HEK293 (cell line): ENCODE results near the gene BTBD16.

ENCODE experiments used
- CTCF ChIA-PET: fragments of 350-600 bp; formaldehyde crosslinking; extraction: SDS; loops from one replicate; lab custom pipeline; 2021; ENCODE audit warnings: antibody characterized with exemption; lab: Yijun Ruan, JAX
- POLR2A ChIA-PET: fragments of 300-600 bp; formaldehyde crosslinking; extraction: SDS; loops from one replicate; lab custom pipeline; 2020; ENCODE audit warnings: antibody characterized with exemption, inconsistent platforms; lab: Yijun Ruan, JAX
- H3K27ac ChIP-seq: fragments of 200-500 bp; sonication (Bioruptor generic); 2 replicates; pipeline ENCODE4 v1.5.1; 2014; ENCODE audit warnings: low read depth, low read length, control low read depth, inconsistent platforms; ENCODE audit errors: extremely low read depth
- H3K36me3 ChIP-seq, 2 experiments: fragments of 200-500 bp in 1 of 2; sonication (Bioruptor generic) in 1 of 2; 1 replicate in 1 of 2; 2 replicates in 1 of 2; pipeline ENCODE4 v1.5.1; 2014 to 2017; ENCODE audit warnings: inconsistent platforms in 2 of 2, low read length in 2 of 2; ENCODE audit not compliant: control insufficient read depth in 2 of 2, insufficient read depth in 1 of 2
- H3K4me1 ChIP-seq: fragments of 200-500 bp; sonication (Bioruptor generic); 2 replicates; pipeline ENCODE4 v1.5.1; 2014; ENCODE audit warnings: mild to moderate bottlenecking, low read length, inconsistent platforms; ENCODE audit not compliant: control insufficient read depth, insufficient read depth
- H3K4me3 ChIP-seq: 2 replicates; pipeline ENCODE4 v1.5.1; 2011; ENCODE audit warnings: low read depth, mild to moderate bottlenecking, control low read depth, low read length, moderate library complexity
- H3K9me3 ChIP-seq: fragments of 200-500 bp; sonication (Bioruptor generic); 2 replicates; pipeline ENCODE4 v1.5.1; 2014; ENCODE audit warnings: low read depth, low read length, inconsistent platforms; ENCODE audit not compliant: control insufficient read depth, insufficient read depth
- ATF2 ChIP-seq: fragments of 450-650 bp; formaldehyde crosslinking; IDR thresholded peaks from 2 replicates; pipeline ENCODE4 v1.5.1; 2016; ENCODE audit warnings: missing biosample characterization, missing genetic modification characterization, low read depth
- INSM2 ChIP-seq: fragments of 450-650 bp; formaldehyde crosslinking; IDR thresholded peaks from 2 replicates; pipeline ENCODE4 v1.5.1; 2016; ENCODE audit warnings: missing biosample characterization, missing genetic modification characterization
- PRDM1 ChIP-seq: fragments of 450-650 bp; formaldehyde crosslinking; IDR thresholded peaks from 2 replicates; pipeline ENCODE4; 2016; ENCODE audit warnings: missing biosample characterization, missing genetic modification characterization
- ZBTB21 ChIP-seq: fragments of 450-650 bp; formaldehyde crosslinking; IDR thresholded peaks from 2 replicates; pipeline ENCODE4 v1.5.1; 2017; ENCODE audit warnings: missing biosample characterization, missing genetic modification characterization
- ZNF23 ChIP-seq: fragments of 450-650 bp; formaldehyde crosslinking; IDR thresholded peaks from 2 replicates; pipeline ENCODE4 v1.5.1; 2016; ENCODE audit warnings: missing biosample characterization, missing genetic modification characterization, borderline replicate concordance
- ZNF266 ChIP-seq: fragments of 450-650 bp; formaldehyde crosslinking; IDR thresholded peaks from 2 replicates; pipeline ENCODE4 v1.5.1; 2016; ENCODE audit warnings: missing biosample characterization, missing genetic modification characterization, low read depth
- ZNF280C ChIP-seq: fragments of 450-650 bp; formaldehyde crosslinking; IDR thresholded peaks from 2 replicates; pipeline ENCODE4 v1.5.1; 2016; ENCODE audit warnings: missing biosample characterization, missing genetic modification characterization
- ZNF416 ChIP-seq: fragments of 450-650 bp; formaldehyde crosslinking; IDR thresholded peaks from 2 replicates; pipeline ENCODE4 v1.5.1; 2016; ENCODE audit warnings: missing biosample characterization, missing genetic modification characterization
- ZNF513 ChIP-seq: fragments of 450-650 bp; IDR thresholded peaks from 2 replicates; pipeline ENCODE4 v1.5.1; 2018; ENCODE audit warnings: missing biosample characterization, missing genetic modification characterization
- ZNF518A ChIP-seq: fragments of 450-650 bp; formaldehyde crosslinking; conservative IDR thresholded peaks from 2 replicates; pipeline ENCODE4 v1.5.1; 2016; ENCODE audit warnings: low read depth, missing biosample characterization, missing genetic modification characterization
- ZNF548 ChIP-seq: fragments of 450-650 bp; formaldehyde crosslinking; IDR thresholded peaks from 2 replicates; pipeline ENCODE4 v1.5.1; 2016; ENCODE audit warnings: missing biosample characterization, missing genetic modification characterization
- ZNF561 ChIP-seq: fragments of 450-650 bp; IDR thresholded peaks from 2 replicates; pipeline ENCODE4 v1.5.1; 2018; ENCODE audit warnings: missing biosample characterization, missing genetic modification characterization, borderline replicate concordance
- ZNF621 ChIP-seq: fragments of 450-650 bp; formaldehyde crosslinking; IDR thresholded peaks from 2 replicates; pipeline ENCODE4 v1.5.1; 2017; ENCODE audit warnings: missing biosample characterization, missing genetic modification characterization
- ZNF704 ChIP-seq: fragments of 450-650 bp; formaldehyde crosslinking; IDR thresholded peaks from 2 replicates; pipeline ENCODE4 v1.5.1; 2016; ENCODE audit warnings: missing biosample characterization, missing genetic modification characterization

The BTBD16 gene

GRCh38 chr10:122368502-122369254, 97.6 kb downstream of the BTBD16 start:
- Histone ChIP-seq H3K4me1 (peaks cover under 1% of the 10 kb centered on the region; the same call in 1 of the 2 replicates), H3K27ac (no peak overlapping the region), H3K4me3 (no peak overlapping the region), H3K9me3 (no peaks in the 10 kb centered on the region)
- TF ChIP-seq ZNF621 (tag by site-specific recombination) (no peak), ATF2 (peak; percentile 88)
- TF ChIP-seq, all 188 proteins: peak for 1
- CTCF ChIA-PET, result interaction anchor here (0.6 to 2.2 kb wide), 7 partner anchors 13 to 544 kb away, joined by 3 to 8 read pairs (median 3); no protein-coding TSS in a partner anchor
- POLR2A ChIA-PET, result interaction anchor here (0.7 kb wide), 1 partner anchor 19 kb away, joined by 4 read pairs; no protein-coding TSS in a partner anchor
- no peaks in the 10 kb centered on the region for H3K36me3 ChIP-seq

GRCh38 chr10:122373108-122373507, 102.0 kb downstream of the BTBD16 start:
- Histone ChIP-seq H3K27ac (no peak overlapping the region), H3K4me1 (peaks cover 10% of the 10 kb centered on the region), H3K36me3 (no peaks in the 10 kb centered on the region), H3K9me3 (no peaks in the 10 kb centered on the region), H3K4me3 (no peak overlapping the region)
- ChIA-PET CTCF (interaction anchor here (0.7 to 1.9 kb wide), 2 partner anchors 62 to 75 kb away, joined by 3 to 6 read pairs; no protein-coding TSS in a partner anchor), POLR2A (interaction anchor here (1.0 to 1.6 kb wide), 2 partner anchors 10 to 65 kb away, joined by 4 to 5 read pairs; no protein-coding TSS in a partner anchor)
- no peak for TF ChIP-seq INSM2 (tag by site-specific recombination)
- no peak for TF ChIP-seq ZNF416 (tag by site-specific recombination)
- TF ChIP-seq ZNF513 (tag by site-specific recombination), result no peak
- TF ChIP-seq ZBTB21 (tag by site-specific recombination), result no peak

GRCh38 chr10:122373721-122374120, 102.6 kb downstream of the BTBD16 start:
- Histone ChIP-seq H3K4me1 (peaks cover 10% of the 10 kb centered on the region), H3K27ac (no peak overlapping the region), H3K9me3 (no peaks in the 10 kb centered on the region), H3K36me3 (no peaks in the 10 kb centered on the region), H3K4me3 (peak overlapping the region; percentile 35)
- POLR2A ChIA-PET, result interaction anchor here (0.6 to 1.6 kb wide), 9 partner anchors 9 to 131 kb away, joined by 3 to 5 read pairs (median 4); no protein-coding TSS in a partner anchor
- CTCF ChIA-PET, result interaction anchor here (0.7 to 1.9 kb wide), 3 partner anchors 61 to 80 kb away, joined by 3 to 6 read pairs (median 3); no protein-coding TSS in a partner anchor
- TF ChIP-seq ZNF561 (no peak), PRDM1 (tag by site-specific recombination) (peak; percentile 60), ZNF23 (tag by site-specific recombination) (no peak), ZNF266 (no peak), ZNF518A (tag by site-specific recombination) (no peak), ZNF548 (no peak), ZNF280C (tag by site-specific recombination) (no peak), ZNF704 (tag by site-specific recombination) (no peak)
